Vagina (tissue), 2 donors: ENCODE data around the gene SAMD14.

ENCODE experiments used
- CTCF ChIP-seq, 3 experiments: fragments of 450-650 bp in 2 of 3; fragments of 200-600 bp in 1 of 3; sonication (generic) in 1 of 3; IDR thresholded peaks; one replicate each; pipeline ENCODE4 v1.5.1; 2017 to 2019; ENCODE audit warnings: antibody characterized with exemption in 3 of 3, mild to moderate bottlenecking in 2 of 3, moderate library complexity in 2 of 3
- POLR2A ChIP-seq, 2 donors: fragments of 450-650 bp; IDR thresholded peaks; one replicate each; pipeline ENCODE4 v1.6.1; 2017; ENCODE audit warnings: antibody characterized with exemption in 2 of 2, mild to moderate bottlenecking in 2 of 2, moderate library complexity in 2 of 2
- POLR2AphosphoS5 ChIP-seq, 2 donors: sonication (generic); formaldehyde crosslinking; IDR thresholded peaks; one replicate each; pipeline ENCODE4 v1.9.0; 2017; ENCODE audit warnings: antibody characterized with exemption in 2 of 2, mild to moderate bottlenecking in 2 of 2, low read depth in 1 of 2; ENCODE audit not compliant: insufficient read depth in 1 of 2

- TF ChIP-seq CTCF (IDR thresholded peaks at IDR 0.05) (no peak), POLR2A (IDR thresholded peaks at IDR 0.05) (no peak), POLR2AphosphoS5 (IDR thresholded peaks at IDR 0.05; ENCODE audit: insufficient read depth in 1 of 2, low read depth in 1 of 2) (no peak)
Observed at GRCh38 chr17:50090971-50091917, 38.7 kb downstream of the SAMD14 start.
